ENCODE measurements around the gene PUM1. TPM values are rescaled to one million over a fixed set of nuclear protein-coding genes. Genes with fewer than 3 reads are reported as not detected.

PUM1 gene
- total RNA-seq, 6 experiments from 2014 or later: 83.6 to 95.4 (median 90.8) TPM

DNA sequence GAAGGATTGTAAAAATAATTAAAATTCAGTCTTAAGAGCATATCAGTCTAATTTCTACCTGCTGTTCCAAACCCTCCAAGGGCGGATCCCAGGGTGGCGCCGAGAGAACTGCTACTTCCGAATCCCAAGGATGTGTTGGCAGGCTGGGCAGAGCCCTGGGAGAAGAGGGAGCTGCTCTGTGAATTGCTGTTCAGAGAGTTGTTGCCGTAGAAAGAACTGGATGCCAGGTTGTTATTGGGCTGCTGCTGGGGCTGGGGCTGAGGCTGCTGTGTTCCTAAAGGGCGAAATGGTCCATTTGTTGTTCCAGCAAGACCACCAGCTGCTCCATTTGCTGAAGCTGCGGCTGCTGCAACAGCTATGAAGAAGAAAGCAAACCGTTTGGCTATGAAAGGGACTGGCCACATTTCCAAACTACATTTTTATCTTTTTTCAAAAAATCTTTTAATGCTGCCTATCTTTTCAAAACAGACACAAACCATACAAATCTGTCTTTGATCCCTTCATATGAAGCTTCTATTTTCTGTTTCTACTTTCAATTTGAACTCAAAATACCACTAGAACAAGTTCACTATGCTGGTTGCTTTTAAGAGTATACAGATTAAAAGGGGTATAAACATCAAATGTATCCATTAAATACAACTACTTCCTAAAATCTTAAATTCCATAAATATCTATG lies 99.5 kb downstream of the PUM1 start:
- TF ChIP-seq, protein P1, sequence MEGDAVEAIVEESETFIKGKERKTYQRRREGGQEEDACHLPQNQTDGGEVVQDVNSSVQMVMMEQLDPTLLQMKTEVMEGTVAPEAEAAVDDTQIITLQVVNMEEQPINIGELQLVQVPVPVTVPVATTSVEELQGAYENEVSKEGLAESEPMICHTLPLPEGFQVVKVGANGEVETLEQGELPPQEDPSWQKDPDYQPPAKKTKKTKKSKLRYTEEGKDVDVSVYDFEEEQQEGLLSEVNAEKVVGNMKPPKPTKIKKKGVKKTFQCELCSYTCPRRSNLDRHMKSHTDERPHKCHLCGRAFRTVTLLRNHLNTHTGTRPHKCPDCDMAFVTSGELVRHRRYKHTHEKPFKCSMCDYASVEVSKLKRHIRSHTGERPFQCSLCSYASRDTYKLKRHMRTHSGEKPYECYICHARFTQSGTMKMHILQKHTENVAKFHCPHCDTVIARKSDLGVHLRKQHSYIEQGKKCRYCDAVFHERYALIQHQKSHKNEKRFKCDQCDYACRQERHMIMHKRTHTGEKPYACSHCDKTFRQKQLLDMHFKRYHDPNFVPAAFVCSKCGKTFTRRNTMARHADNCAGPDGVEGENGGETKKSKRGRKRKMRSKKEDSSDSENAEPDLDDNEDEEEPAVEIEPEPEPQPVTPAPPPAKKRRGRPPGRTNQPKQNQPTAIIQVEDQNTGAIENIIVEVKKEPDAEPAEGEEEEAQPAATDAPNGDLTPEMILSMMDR (IDR thresholded peaks at IDR 0.05): no peak
- Mint-ChIP-seq H3K9me3 (peaks cover 5% of the 10 kb centered on the region; the same call in 1 of the 2 replicates), H3K27ac (peak overlapping the region; percentile 63), H3K27me3 (ENCODE audit: insufficient read depth) (peaks cover 8% of the 10 kb centered on the region), H3K36me3 (ENCODE audit: low read depth) (peaks cover 79% of the 10 kb centered on the region), H3K4me1 (ENCODE audit: low read depth) (peaks cover 84% of the 10 kb centered on the region), H3K4me3 (no peak overlapping the region; the same call in 1 of the 2 replicates)
- no peak for DNase-seq

DNA sequence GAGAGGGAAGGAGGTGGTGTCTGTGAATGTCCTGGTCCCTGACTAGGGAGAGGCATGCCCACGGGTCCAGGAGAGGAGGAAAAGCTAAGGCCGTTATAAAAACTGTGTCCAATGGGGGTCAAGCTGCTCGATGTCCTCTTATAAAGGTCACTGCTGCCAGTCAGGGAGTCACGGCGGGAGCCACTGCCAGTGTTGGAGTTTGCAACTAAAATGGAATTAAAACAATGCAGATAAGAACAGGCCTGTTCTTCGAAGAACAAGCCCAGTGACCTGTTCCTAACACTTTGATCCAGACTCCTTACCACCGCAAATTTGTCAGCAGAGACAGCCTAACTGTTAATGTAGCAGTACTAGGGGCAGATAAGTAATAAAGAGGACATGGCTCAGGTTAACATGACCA lies 100.8 kb downstream of the PUM1 start:
- Mint-ChIP-seq H3K27me3 (ENCODE audit: insufficient read depth) (peaks cover 8% of the 10 kb centered on the region), H3K4me1 (ENCODE audit: low read depth) (peaks cover 71% of the 10 kb centered on the region), H3K4me3 (no peak overlapping the region), H3K27ac (no peak overlapping the region), H3K9me3 (peaks cover 5% of the 10 kb centered on the region; the same call in 1 of the 2 replicates), H3K36me3 (ENCODE audit: low read depth) (peaks cover 79% of the 10 kb centered on the region)
- TF ChIP-seq, protein P1 (IDR thresholded peaks at IDR 0.05): no peak
- no peak for DNase-seq

DNA sequence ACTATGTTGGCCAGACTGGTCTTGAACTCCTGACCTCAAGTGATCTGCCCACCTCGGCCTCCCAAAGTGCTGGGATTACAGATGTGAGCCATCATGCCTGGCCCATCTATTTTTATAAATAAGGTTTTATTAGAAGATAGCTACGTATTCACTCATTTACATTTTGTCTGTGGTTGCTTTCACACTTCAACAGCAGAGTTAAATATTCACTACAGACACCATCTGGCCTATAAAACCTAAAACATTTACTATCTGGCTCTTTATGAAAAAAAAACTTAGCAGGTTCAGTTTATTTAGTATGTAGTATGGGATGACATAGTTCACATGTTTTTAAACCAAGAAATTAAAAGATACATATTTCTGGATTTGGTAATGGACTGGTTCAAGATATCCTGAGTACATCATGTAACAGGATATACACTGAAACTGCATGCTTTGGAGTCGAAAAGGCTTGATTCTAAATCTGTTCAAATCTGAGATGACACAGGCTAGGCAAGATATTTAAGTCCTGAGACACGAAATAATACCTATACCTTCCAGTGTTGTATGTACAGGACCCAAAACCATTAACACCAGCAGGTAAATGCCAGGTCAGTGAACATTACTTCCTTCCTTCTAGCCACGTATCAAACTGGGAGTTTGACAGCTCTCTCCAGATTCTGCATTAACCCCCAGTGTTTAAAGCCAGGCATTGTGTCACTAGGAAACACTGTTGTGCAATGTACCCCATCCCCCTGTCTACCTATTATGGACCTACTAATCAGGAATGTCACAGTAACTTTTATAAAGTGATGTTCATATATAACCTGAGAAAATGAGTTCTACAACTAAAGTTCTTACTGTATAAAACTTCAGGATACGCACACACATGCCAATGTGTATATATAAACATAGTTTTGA lies 102.7 kb downstream of the PUM1 start:
- peaks cover 66% of the 10 kb centered on the region for H3K4me1 Mint-ChIP-seq (ENCODE audit: low read depth)
- H3K4me3 Mint-ChIP-seq: no peak overlapping the region
- H3K27ac Mint-ChIP-seq: peak overlapping the region; percentile 46
- no peaks in the 10 kb centered on the region for H3K9me3 Mint-ChIP-seq
- TF ChIP-seq, protein P1 (IDR thresholded peaks at IDR 0.05): no peak
- H3K36me3 Mint-ChIP-seq (ENCODE audit: low read depth): peaks cover 77% of the 10 kb centered on the region
- no peak for DNase-seq
- H3K27me3 Mint-ChIP-seq (ENCODE audit: insufficient read depth): peaks cover 6% of the 10 kb centered on the region

DNA sequence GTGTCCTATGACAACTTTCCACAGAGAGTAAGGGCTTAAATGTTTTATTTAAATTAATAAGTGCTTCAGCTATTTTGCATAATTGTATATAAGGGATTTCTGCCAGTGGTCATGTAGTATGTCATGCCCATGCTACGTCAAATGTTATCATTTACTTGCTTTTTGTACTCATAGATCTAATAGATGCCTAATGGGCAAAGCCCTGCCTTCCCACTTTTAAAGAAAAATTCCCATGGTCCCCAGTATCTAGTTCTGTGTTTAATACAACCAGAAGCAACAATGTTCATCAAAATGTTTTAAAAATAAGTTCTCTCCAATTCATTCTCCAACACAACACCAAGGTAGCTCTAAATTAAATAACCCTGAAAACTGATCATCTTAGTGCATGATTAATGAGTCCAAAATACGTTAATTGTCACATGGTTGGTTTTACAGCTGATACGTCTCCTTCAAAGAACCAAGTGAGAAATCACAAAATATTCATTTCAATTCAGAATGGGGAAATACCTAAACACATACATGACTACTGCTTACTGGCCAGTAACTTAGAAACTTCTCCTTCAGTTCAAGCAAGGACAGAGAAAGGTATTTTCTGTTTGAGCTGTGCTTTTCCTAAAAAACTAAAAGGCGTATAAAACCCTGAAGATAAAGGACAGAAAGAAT lies 107.8 kb downstream of the PUM1 start:
- H3K36me3 Mint-ChIP-seq (ENCODE audit: low read depth): peaks cover 64% of the 10 kb centered on the region
- no peak overlapping the region for H3K27ac Mint-ChIP-seq
- H3K4me3 Mint-ChIP-seq: no peak overlapping the region
- peaks cover 52% of the 10 kb centered on the region for H3K4me1 Mint-ChIP-seq (ENCODE audit: low read depth)
- no peaks in the 10 kb centered on the region for H3K9me3 Mint-ChIP-seq
- no peak for DNase-seq
- no peaks in the 10 kb centered on the region for H3K27me3 Mint-ChIP-seq (ENCODE audit: insufficient read depth)
- TF ChIP-seq, protein P1 (IDR thresholded peaks at IDR 0.05): no peak

DNA sequence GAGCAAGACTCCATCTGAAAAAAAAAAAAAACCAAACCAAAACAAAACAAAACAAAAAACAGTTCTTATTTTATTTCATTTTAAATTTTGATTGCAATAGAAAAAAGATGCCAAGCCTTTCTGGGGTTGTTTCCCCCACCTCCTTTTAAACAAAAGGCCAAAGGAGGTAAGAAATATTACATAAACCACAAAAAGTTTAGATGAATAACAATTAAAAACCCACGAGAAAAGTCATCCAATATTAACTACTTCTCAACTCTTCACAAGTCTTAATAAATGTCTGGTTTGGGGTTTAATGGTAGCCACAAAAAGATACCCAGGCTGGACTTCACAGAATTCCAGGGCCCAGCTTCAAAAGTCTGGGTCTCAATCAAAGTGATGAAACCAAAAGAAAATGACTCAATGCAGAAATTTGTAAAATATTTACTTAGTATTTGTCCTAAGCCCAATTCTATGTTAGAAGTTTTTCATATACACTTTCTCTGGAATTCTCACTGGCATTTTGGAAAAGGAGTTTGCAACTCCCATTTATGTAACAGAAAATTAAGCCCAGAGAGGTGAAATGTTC lies 110.0 kb downstream of the PUM1 start:
- H3K4me3 Mint-ChIP-seq: peak overlapping the region; percentile 45; the same call in 1 of the 2 replicates
- peaks cover 66% of the 10 kb centered on the region for H3K36me3 Mint-ChIP-seq (ENCODE audit: low read depth)
- H3K4me1 Mint-ChIP-seq (ENCODE audit: low read depth): peaks cover 44% of the 10 kb centered on the region
- no peaks in the 10 kb centered on the region for H3K27me3 Mint-ChIP-seq (ENCODE audit: insufficient read depth)
- peak overlapping the region; percentile 67 for H3K27ac Mint-ChIP-seq
- peak; percentile 32 for DNase-seq
- no peaks in the 10 kb centered on the region for H3K9me3 Mint-ChIP-seq
- TF ChIP-seq, protein P1 (IDR thresholded peaks at IDR 0.05): no peak

Data from HFFc6 (cell line).